PC-9 (cell line): Measurements from ENCODE around the gene AEN. TPM values are rescaled to one million over a fixed set of nuclear protein-coding genes. Genes with fewer than 3 reads are reported as not detected.

Experiments used
- BruUV-seq: library from RNA; stranded (reverse); fragments of 400-500 nt; replicated peaks from 2 replicates; lab custom pipeline; 2021; lab: Mats Ljungman, UMichigan
- CTCF ChIA-PET: fragments of 300-600 bp; sonication (Branson Sonifier 250); formaldehyde crosslinking; loops from one replicate; lab custom pipeline; 2022; ENCODE audit warnings: antibody characterized with exemption; lab: Charles Lee
- POLR2A ChIA-PET: fragments of 300-600 bp; sonication (Branson Sonifier 250); formaldehyde crosslinking; loops from one replicate; lab custom pipeline; 2022; ENCODE audit warnings: antibody characterized with exemption; ENCODE audit not compliant: unreplicated experiment; lab: Charles Lee
- DNase-seq, 2 experiments: peaks; one replicate each; pipeline versions ENCODE4 v3.0.0 to v3.0.0-alpha.2; 2015 to 2022; ENCODE audit warnings: mixed read lengths in 1 of 2
- H2AFZ ChIP-seq: fragments of 200-600 bp; sonication (generic); 2 replicates; pipeline ENCODE4 v1.8.1; 2017; ENCODE audit warnings: antibody characterized with exemption
- H3F3A ChIP-seq: fragments of 200-600 bp; sonication (generic); 2 replicates; pipeline ENCODE4 v1.8.1; 2017; ENCODE audit warnings: antibody characterized with exemption, mild to moderate bottlenecking, low read depth; ENCODE audit not compliant: insufficient read depth
- H3K27ac ChIP-seq: fragments of 200-600 bp; sonication (generic); 2 replicates; pipeline ENCODE4 v1.6.1; 2016; ENCODE audit warnings: mixed run types
- H3K27me3 ChIP-seq: fragments of 200-600 bp; sonication (generic); 2 replicates; pipeline ENCODE4 v1.6.1; 2016; ENCODE audit warnings: low read depth, mixed run types; ENCODE audit not compliant: insufficient read depth
- H3K36me3 ChIP-seq: fragments of 200-600 bp; sonication (generic); 2 replicates; pipeline ENCODE4 v1.6.1; 2016; ENCODE audit warnings: low read depth, mixed run types
- H3K4me1 ChIP-seq: fragments of 200-600 bp; sonication (generic); replicated peaks from 2 replicates; pipeline ENCODE4 v1.6.1; 2016; ENCODE audit warnings: mixed run types; ENCODE audit not compliant: insufficient read depth
- H3K4me2 ChIP-seq: fragments of 200-600 bp; sonication (generic); 2 replicates; pipeline ENCODE4 v1.6.1; 2017; ENCODE audit warnings: mixed run types
- H3K4me3 ChIP-seq: fragments of 200-600 bp; sonication (generic); 2 replicates; pipeline ENCODE4 v1.6.1; 2016; ENCODE audit warnings: mixed run types
- H3K79me2 ChIP-seq: fragments of 200-600 bp; sonication (generic); 2 replicates; pipeline ENCODE4 v1.6.1; 2017; ENCODE audit warnings: low read depth, mixed run types
- H3K9me2 ChIP-seq: fragments of 200-600 bp; sonication (generic); 2 replicates; pipeline ENCODE4 v1.8.1; 2017; ENCODE audit warnings: mild to moderate bottlenecking; ENCODE audit not compliant: insufficient read depth
- H3K9me3 ChIP-seq: fragments of 200-600 bp; sonication (generic); 2 replicates; pipeline ENCODE4 v1.8.1; 2016; ENCODE audit warnings: low read depth; ENCODE audit not compliant: insufficient read depth
- H4K20me1 ChIP-seq: fragments of 200-600 bp; sonication (generic); 2 replicates; pipeline ENCODE4 v1.8.1; 2017; ENCODE audit not compliant: insufficient read depth
- CTCF ChIP-seq: fragments of 200-600 bp; sonication (generic); conservative IDR thresholded peaks from 2 replicates; pipeline ENCODE4 v1.6.1; 2017; ENCODE audit warnings: mixed run types, antibody characterized with exemption, mild to moderate bottlenecking, moderate library complexity
- EZH2 ChIP-seq: fragments of 200-600 bp; sonication (generic); IDR thresholded peaks from 2 replicates; pipeline ENCODE4 v1.8.0; 2017; ENCODE audit warnings: antibody characterized with exemption, low read depth
- intact Hi-C: fragments of 100-400 bp; cut with micrococcal nuclease; formaldehyde crosslinking; loops from one replicate; pipeline ENCODE4 v1.10.0; 2022; ENCODE audit not compliant: unreplicated experiment
- total RNA-seq: library from RNA; stranded (reverse); gene quantifications from 2 replicates; pipeline ENCODE4 v1.2.3, GENCODE V29; 2021

Gene AEN
- total RNA-seq, 1 experiment from 2014 or later: 7.8 TPM

GRCh38 chr15:88606070-88606794 lies 14.9 kb upstream of the AEN start:
- Histone ChIP-seq H3K36me3 (no peaks in the 10 kb centered on the region), H2AFZ (no peak overlapping the region), H4K20me1 (no peaks in the 10 kb centered on the region), H3K79me2 (no peaks in the 10 kb centered on the region), H3K4me2 (no peak overlapping the region), H3K4me1 (no peaks in the 10 kb centered on the region), H3K27me3 (peaks cover 61% of the 10 kb centered on the region), H3K9me3 (no peaks in the 10 kb centered on the region), H3K9me2 (no peaks in the 10 kb centered on the region), H3K27ac (no peak overlapping the region), H3F3A (no peaks in the 10 kb centered on the region), H3K4me3 (no peak overlapping the region)
- no peak for DNase-seq
- TF ChIP-seq EZH2 (no peak), CTCF (no peak)
- BruUV-seq: no TSS peak
- ChIA-PET POLR2A (no interaction called here), CTCF (no interaction called here)
- intact Hi-C loops: no loop called here

DNA sequence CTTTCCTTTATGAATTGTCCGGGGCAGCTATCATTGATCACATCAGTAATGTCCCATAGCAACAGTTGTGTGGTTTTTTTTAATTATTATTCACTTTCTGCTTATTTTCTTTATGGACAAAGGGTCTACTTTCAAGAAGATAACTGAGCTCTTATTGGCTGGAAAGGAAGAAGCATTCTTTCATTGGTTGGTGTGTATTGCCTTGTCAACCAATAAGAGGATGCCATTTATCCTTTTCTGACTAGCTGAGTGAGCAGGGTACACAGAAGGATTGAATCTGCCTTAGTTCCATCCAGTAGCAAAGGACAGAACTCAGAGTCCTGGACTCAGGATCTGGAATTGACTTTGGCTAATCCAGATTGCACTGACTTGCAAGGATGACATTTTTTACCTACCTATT lies 13.2 kb upstream of the AEN start:
- no TSS peak for BruUV-seq
- Histone ChIP-seq H4K20me1 (no peaks in the 10 kb centered on the region), H3K27me3 (peaks cover 61% of the 10 kb centered on the region), H3K9me2 (no peaks in the 10 kb centered on the region), H3K9me3 (no peaks in the 10 kb centered on the region), H3K27ac (no peak overlapping the region), H2AFZ (no peak overlapping the region), H3F3A (no peaks in the 10 kb centered on the region), H3K4me3 (no peak overlapping the region), H3K4me2 (no peak overlapping the region), H3K79me2 (no peaks in the 10 kb centered on the region), H3K4me1 (no peaks in the 10 kb centered on the region), H3K36me3 (no peaks in the 10 kb centered on the region)
- TF ChIP-seq EZH2 (no peak), CTCF (no peak)
- no peak for DNase-seq
- intact Hi-C loops: no loop called here
- CTCF ChIA-PET: no interaction called here
- POLR2A ChIA-PET: no interaction called here

- H3K9me3 ChIP-seq: no peaks in the 10 kb centered on the region
- no peaks in the 10 kb centered on the region for H3K36me3 ChIP-seq
- BruUV-seq: no TSS peak
- no peaks in the 10 kb centered on the region for H3K9me2 ChIP-seq
- H3K79me2 ChIP-seq: no peaks in the 10 kb centered on the region
- no peak for DNase-seq
- ChIA-PET CTCF (no interaction called here), POLR2A (no interaction called here)
- H3K4me3 ChIP-seq: no peak overlapping the region
- TF ChIP-seq CTCF: no peak
- no peak overlapping the region for H2AFZ ChIP-seq
- H3F3A ChIP-seq: no peaks in the 10 kb centered on the region
- intact Hi-C loops: no loop called here
- no peaks in the 10 kb centered on the region for H3K4me1 ChIP-seq
- no peaks in the 10 kb centered on the region for H4K20me1 ChIP-seq
- H3K4me2 ChIP-seq: no peak overlapping the region
- peaks cover 57% of the 10 kb centered on the region for H3K27me3 ChIP-seq
- no peak overlapping the region for H3K27ac ChIP-seq
Measured at GRCh38 chr15:88608607-88609181, 12.4 kb upstream of the AEN start.
